SK-N-SH (cell line): ENCODE measurements around the gene TMPRSS5. TPM values are rescaled to one million over a fixed set of nuclear protein-coding genes. Genes with fewer than 3 reads are reported as not detected.

ENCODE experiments used
- CTCF ChIA-PET: fragments of 300-600, 350-600 bp; formaldehyde crosslinking; extraction: SDS; loops from one replicate; lab custom pipeline; 2021; lab: Yijun Ruan, JAX
- POLR2A ChIA-PET: fragments of 350-600 bp; sonication (Branson Sonifier 250); formaldehyde crosslinking; extraction: SDS; loops from one replicate; lab custom pipeline; 2020; ENCODE audit warnings: antibody characterized with exemption, inconsistent platforms; lab: Yijun Ruan, JAX
- DNase-seq: peaks from one replicate; pipeline ENCODE4 v3.0.0; 2012
- H2AFZ ChIP-seq: fragments of 200-600 bp; sonication (generic); 2 replicates; pipeline ENCODE4 v1.8.1; 2016; ENCODE audit warnings: antibody characterized with exemption, mild to moderate bottlenecking, low read depth
- H3F3A ChIP-seq: fragments of 200-600 bp; sonication (generic); replicated peaks from 2 replicates; pipeline ENCODE3; 2016; ENCODE audit warnings: antibody characterized with exemption, mild to moderate bottlenecking; ENCODE audit not compliant: insufficient read depth
- H3K27ac ChIP-seq, 2 experiments: fragments of 200-500 bp in 1 of 2; fragments of 200-600 bp in 1 of 2; sonication (Bioruptor generic) in 1 of 2; sonication (generic), shearing (Covaris generic) in 1 of 2; 2 replicates each; pipeline versions ENCODE4 v1.5.1 to v1.6.1; 2014 to 2016; ENCODE audit warnings: low read depth in 2 of 2, inconsistent platforms in 1 of 2, low read length in 1 of 2, mild to moderate bottlenecking in 1 of 2, mixed read lengths in 1 of 2
- H3K27me3 ChIP-seq: fragments of 200-600 bp; sonication (generic), shearing (Covaris generic); 2 replicates; pipeline ENCODE4 v1.6.1; 2016; ENCODE audit warnings: mixed run types; ENCODE audit not compliant: insufficient read depth
- H3K36me3 ChIP-seq, 2 experiments: fragments of 200-500 bp in 1 of 2; fragments of 200-600 bp in 1 of 2; sonication (Bioruptor generic) in 1 of 2; sonication (generic) in 1 of 2; replicated peaks in 1 of 2; 2 replicates each; pipeline versions ENCODE3 to v1.5.1; 2014 to 2016; ENCODE audit warnings: low read length in 1 of 2, mild to moderate bottlenecking in 1 of 2; ENCODE audit not compliant: insufficient read depth in 2 of 2, control insufficient read depth in 1 of 2
- H3K4me1 ChIP-seq, 2 experiments: fragments of 200-500 bp in 1 of 2; fragments of 200-600 bp in 1 of 2; sonication (Bioruptor generic) in 1 of 2; sonication (generic), shearing (Covaris generic) in 1 of 2; 2 replicates each; pipeline versions ENCODE4 v1.5.1 to v1.6.1; 2014 to 2016; ENCODE audit warnings: low read depth in 1 of 2, low read length in 1 of 2, mixed run types in 1 of 2; ENCODE audit not compliant: insufficient read depth in 2 of 2, control insufficient read depth in 1 of 2
- H3K4me2 ChIP-seq: fragments of 200-600 bp; sonication (generic), shearing (Covaris generic); 2 replicates; pipeline ENCODE4 v1.6.1; 2017; ENCODE audit warnings: mixed run types
- H3K4me3 ChIP-seq, 2 experiments: fragments of 200-500 bp in 1 of 2; fragments of 200-600 bp in 1 of 2; sonication (Bioruptor generic) in 1 of 2; sonication (generic), shearing (Covaris generic) in 1 of 2; 2 replicates each; pipeline versions ENCODE4 v1.5.1 to v1.8.1; 2014 to 2016; ENCODE audit warnings: low read depth in 2 of 2, inconsistent platforms in 1 of 2, low read length in 1 of 2, mild to moderate bottlenecking in 1 of 2, mixed read lengths in 1 of 2, moderate library complexity in 1 of 2
- H3K79me2 ChIP-seq: fragments of 200-600 bp; sonication (generic); 2 replicates; pipeline ENCODE4 v1.8.1; 2017; ENCODE audit warnings: mild to moderate bottlenecking; ENCODE audit not compliant: insufficient read depth
- H3K9ac ChIP-seq: fragments of 200-600 bp; sonication (generic); 2 replicates; pipeline ENCODE4 v1.6.1; 2017; ENCODE audit warnings: mixed run types
- H3K9me2 ChIP-seq: fragments of 200-600 bp; sonication (generic); 2 replicates; pipeline ENCODE4 v1.6.1; 2017; ENCODE audit warnings: mixed run types
- H3K9me3 ChIP-seq: fragments of 200-600 bp; sonication (generic); 2 replicates; pipeline ENCODE4 v1.6.1; 2017; ENCODE audit warnings: mixed run types, mild to moderate bottlenecking, moderate library complexity
- H4K20me1 ChIP-seq: fragments of 200-600 bp; sonication (generic); 2 replicates; pipeline ENCODE4 v1.6.1; 2017; ENCODE audit warnings: mild to moderate bottlenecking, mixed run types; ENCODE audit not compliant: insufficient read depth
- CTCF ChIP-seq: fragments of 200-600 bp; sonication (generic); IDR thresholded peaks from 2 replicates; pipeline ENCODE4 v1.6.1; 2017; ENCODE audit warnings: antibody characterized with exemption, mild to moderate bottlenecking, moderate library complexity
- EP300 ChIP-seq, 2 experiments: IDR thresholded peaks; 2 replicates each; pipeline versions ENCODE4 v1.4.0 to v1.6.1; 2012; ENCODE audit warnings: borderline replicate concordance in 1 of 2, low read depth in 1 of 2, low read length in 1 of 2
- EZH2phosphoT487 ChIP-seq: fragments of 200-600 bp; sonication (generic); IDR thresholded peaks from 2 replicates; pipeline ENCODE4 v1.6.1; 2017; ENCODE audit warnings: low read depth, mixed run types, mild to moderate bottlenecking, antibody characterized with exemption, moderate library complexity, borderline replicate concordance
- FOSL2 ChIP-seq: IDR thresholded peaks from 2 replicates; pipeline ENCODE4 v1.4.0; 2012; ENCODE audit warnings: low read depth, mild to moderate bottlenecking, moderate library complexity, borderline replicate concordance
- FOXJ3 ChIP-seq: sonication (generic); formaldehyde crosslinking; IDR thresholded peaks from 2 replicates; pipeline ENCODE4 v1.5.1; 2020; ENCODE audit warnings: mild to moderate bottlenecking, missing genetic modification reagents
- GABPA ChIP-seq: IDR thresholded peaks from 2 replicates; pipeline ENCODE4 v1.4.0; 2012; ENCODE audit warnings: low read depth, mild to moderate bottlenecking
- GATA2 ChIP-seq: sonication (generic); formaldehyde crosslinking; IDR thresholded peaks from 2 replicates; pipeline ENCODE4 v1.5.0; 2020; ENCODE audit warnings: mild to moderate bottlenecking, missing genetic modification reagents
- JUND ChIP-seq: IDR thresholded peaks from 2 replicates; pipeline ENCODE4 v1.4.0; 2012
- MEF2A ChIP-seq: IDR thresholded peaks from 2 replicates; pipeline ENCODE4 v1.4.0; 2012; ENCODE audit warnings: low read depth, borderline replicate concordance
- NRF1 ChIP-seq: IDR thresholded peaks from 2 replicates; pipeline ENCODE4 v1.6.1; 2012; ENCODE audit warnings: low read depth, mild to moderate bottlenecking, low read length
- POLR2AphosphoS5 ChIP-seq: IDR thresholded peaks from 2 replicates; pipeline ENCODE4 v1.6.1; 2012; ENCODE audit warnings: low read depth, low read length
- RCOR1 ChIP-seq: fragments of 150-350 bp; IDR thresholded peaks from 2 replicates; pipeline ENCODE4 v1.6.1; 2017; ENCODE audit warnings: antibody characterized with exemption, low read length
- REST ChIP-seq: IDR thresholded peaks from 2 replicates; pipeline ENCODE4 v1.6.1; 2012; ENCODE audit warnings: mild to moderate bottlenecking, low read depth, low read length, moderate library complexity
- RXRA ChIP-seq: IDR thresholded peaks from 2 replicates; pipeline ENCODE4 v1.4.0; 2012; ENCODE audit warnings: low read depth, mild to moderate bottlenecking, borderline replicate concordance
- TAF1 ChIP-seq: IDR thresholded peaks from 2 replicates; pipeline ENCODE4 v1.6.1; 2012; ENCODE audit warnings: low read depth, mild to moderate bottlenecking, low read length, moderate library complexity, borderline replicate concordance
- TCF12 ChIP-seq: IDR thresholded peaks from 2 replicates; pipeline ENCODE4 v1.4.0; 2012
- TEAD4 ChIP-seq: IDR thresholded peaks from 2 replicates; pipeline ENCODE4 v1.4.0; 2012; ENCODE audit warnings: mild to moderate bottlenecking, borderline replicate concordance; ENCODE audit not compliant: insufficient read depth
- WGBS: methylation state at CpG from one replicate; pipeline ENCODE4 v1.1.6; 2017; ENCODE audit warnings: low lambda C conversion rate; 5-methylcytosine and 5-hydroxymethylcytosine counted together
- polyA plus RNA-seq, 3 experiments: library from polyadenylated mRNA; depleted of rRNA; stranded (reverse); fragments of >200 nt; gene quantifications; 2 replicates each; pipeline ENCODE4 v1.2.3, GENCODE V29; 2012
- TF ChIP-seq, protein P1 (sequence below): IDR thresholded peaks from 2 replicates; pipeline ENCODE4 v1.4.0; 2012; ENCODE audit warnings: low read depth, borderline replicate concordance
- TF ChIP-seq, protein P2 (sequence below): IDR thresholded peaks from 2 replicates; pipeline ENCODE4 v1.4.0; 2012; ENCODE audit warnings: low read depth

The TMPRSS5 gene
- polyA plus RNA-seq, 1 of the 3 experiments (the other 2 are of a cell fraction), result 0.28 TPM

DNA sequence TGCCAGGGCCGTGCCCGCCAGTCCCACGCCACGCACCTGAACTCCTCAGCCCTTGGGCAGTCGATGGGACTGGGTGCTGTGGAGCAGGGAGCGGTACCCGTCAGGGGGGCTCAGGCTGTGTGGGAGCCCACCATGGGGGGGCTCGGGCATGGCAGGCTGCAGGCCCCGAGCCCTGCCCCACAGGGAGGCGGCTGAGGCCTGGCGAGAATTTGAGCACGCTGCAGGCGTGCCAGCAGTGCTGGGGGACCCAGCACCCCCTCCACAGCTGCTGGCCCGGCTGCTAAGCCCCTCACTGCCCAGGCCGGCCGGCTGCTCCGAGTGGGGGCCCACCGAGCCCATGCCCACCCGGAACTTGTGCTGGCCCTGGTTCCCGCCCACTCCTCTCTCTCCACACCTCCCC is 56.8 kb downstream of the TMPRSS5 start (continued):
- TF ChIP-seq CTCF, result no peak
- no peak for TF ChIP-seq EZH2phosphoT487
- TF ChIP-seq RCOR1, result no peak
- TF ChIP-seq, protein P1, sequence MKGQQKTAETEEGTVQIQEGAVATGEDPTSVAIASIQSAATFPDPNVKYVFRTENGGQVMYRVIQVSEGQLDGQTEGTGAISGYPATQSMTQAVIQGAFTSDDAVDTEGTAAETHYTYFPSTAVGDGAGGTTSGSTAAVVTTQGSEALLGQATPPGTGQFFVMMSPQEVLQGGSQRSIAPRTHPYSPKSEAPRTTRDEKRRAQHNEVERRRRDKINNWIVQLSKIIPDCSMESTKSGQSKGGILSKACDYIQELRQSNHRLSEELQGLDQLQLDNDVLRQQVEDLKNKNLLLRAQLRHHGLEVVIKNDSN, result no peak
- no peak for TF ChIP-seq JUND
- TF ChIP-seq FOXJ3 (CRISPR knock-in tag), result no peak
- TF ChIP-seq GATA2 (CRISPR knock-in tag), result no peak

GRCh38 chr11:113647856-113648255 is 58.3 kb downstream of the TMPRSS5 start:
- Histone ChIP-seq H3K79me2 (no peaks in the 10 kb centered on the region), H2AFZ (no peak overlapping the region), H3K27ac (no peak overlapping the region), H3K9me3 (no peaks in the 10 kb centered on the region), H3K4me2 (no peak overlapping the region), H3K4me3 (no peak overlapping the region), H3K4me1 (peaks cover 0 to 25% of the 10 kb centered on the region in 2 experiments; a peak in 2 of 4 replicates), H3K9ac (no peak overlapping the region)
- ChIA-PET CTCF (no interaction called here), POLR2A (no interaction called here)
- 50% methylated on average over 4 of the region's 4 CpGs for WGBS
- no peak for TF ChIP-seq TAF1
- no peak for TF ChIP-seq RXRA
- TF ChIP-seq POLR2AphosphoS5, result no peak
- no peak for TF ChIP-seq FOSL2
- TF ChIP-seq, all 33 proteins: peak for 0
- H3F3A ChIP-seq, result no peaks in the 10 kb centered on the region
- H3K36me3 ChIP-seq, result no peaks in the 10 kb centered on the region
- H3K27me3 ChIP-seq, result no peaks in the 10 kb centered on the region
- no peaks in the 10 kb centered on the region for H4K20me1 ChIP-seq
- no peak for DNase-seq
- no peaks in the 10 kb centered on the region for H3K9me2 ChIP-seq

DNA sequence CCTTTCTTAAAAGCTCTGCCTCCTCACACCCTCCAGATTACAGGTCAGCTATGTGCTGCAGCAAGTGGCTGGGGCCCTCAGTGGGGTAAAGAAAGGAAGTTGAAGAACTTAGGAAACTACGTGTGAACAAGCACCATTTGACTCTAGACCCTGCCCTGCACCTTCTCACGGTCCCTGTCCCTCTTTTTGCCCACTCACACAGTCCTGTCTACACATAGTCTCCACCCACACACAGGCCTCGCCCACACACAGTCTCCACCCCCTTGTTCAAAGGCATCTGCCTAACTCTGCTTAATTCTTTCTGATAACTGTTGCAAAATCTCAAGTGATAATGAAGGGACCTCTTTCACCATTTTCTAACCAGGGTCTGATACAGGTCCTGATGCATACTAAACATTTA is 59.0 kb downstream of the TMPRSS5 start:
- POLR2A ChIA-PET, result no interaction called here
- no peaks in the 10 kb centered on the region for H3K79me2 ChIP-seq
- no peaks in the 10 kb centered on the region for H3K9me2 ChIP-seq
- no peaks in the 10 kb centered on the region for H3K36me3 ChIP-seq
- H3F3A ChIP-seq, result no peaks in the 10 kb centered on the region
- CTCF ChIA-PET, result no interaction called here
- H3K9me3 ChIP-seq, result no peaks in the 10 kb centered on the region
- no peak overlapping the region for H3K4me3 ChIP-seq
- H3K27me3 ChIP-seq, result no peaks in the 10 kb centered on the region
- no peaks in the 10 kb centered on the region for H4K20me1 ChIP-seq
- H3K9ac ChIP-seq, result no peak overlapping the region
- H2AFZ ChIP-seq, result no peak overlapping the region
- no peak for DNase-seq
- no peak overlapping the region for H3K4me2 ChIP-seq
- no peak overlapping the region for H3K27ac ChIP-seq
- peaks cover 0 to 26% of the 10 kb centered on the region in 2 experiments; a peak in 2 of 4 replicates for H3K4me1 ChIP-seq
- WGBS, result 22% methylated on average over 3 of the region's 3 CpGs
- TF ChIP-seq, protein P2, sequence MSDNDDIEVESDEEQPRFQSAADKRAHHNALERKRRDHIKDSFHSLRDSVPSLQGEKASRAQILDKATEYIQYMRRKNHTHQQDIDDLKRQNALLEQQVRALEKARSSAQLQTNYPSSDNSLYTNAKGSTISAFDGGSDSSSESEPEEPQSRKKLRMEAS, result no peak
- TF ChIP-seq RXRA (no peak), REST (no peak), POLR2AphosphoS5 (no peak), JUND (no peak), FOSL2 (no peak), MEF2A (no peak), TCF12 (no peak), GATA2 (CRISPR knock-in tag) (no peak), TEAD4 (no peak), GABPA (no peak), NRF1 (no peak), EP300 (IDR thresholded peaks at IDR 0.05; ENCODE audit: borderline replicate concordance in 1 of 2, low read depth in 1 of 2, low read length in 1 of 2) (no peak), FOXJ3 (CRISPR knock-in tag) (no peak)
